ENCODE measurements around the gene OMP. TPM values are rescaled to one million over a fixed set of nuclear protein-coding genes. Genes with fewer than 3 reads are reported as not detected.

The OMP gene
- total RNA-seq, 1 experiment from 2014 or later, result not detected

DNA sequence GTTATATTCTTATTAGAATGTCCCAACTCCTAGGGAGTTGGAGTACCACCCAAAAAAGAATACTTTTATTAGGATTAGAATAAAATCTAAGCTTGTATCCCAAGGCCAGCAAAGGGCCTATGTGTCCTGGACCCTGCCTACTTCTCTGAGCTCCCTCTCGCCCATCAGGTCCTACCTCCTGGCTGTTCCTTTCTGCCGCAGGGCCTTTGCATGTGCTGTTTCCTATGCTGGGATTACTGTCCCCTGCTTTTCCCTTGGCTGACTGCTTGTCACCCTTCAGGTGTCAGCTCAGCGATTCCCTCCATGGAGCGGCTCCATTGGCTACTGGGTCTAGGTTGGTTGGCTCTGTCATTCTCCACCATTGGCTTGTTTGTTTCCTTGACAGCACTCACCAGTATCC is 38.8 kb downstream of the OMP start:
- H3K27ac Mint-ChIP-seq, result no peak overlapping the region
- H3K9me3 Mint-ChIP-seq, result no peaks in the 10 kb centered on the region
- TF ChIP-seq PRDM15 (CRISPR knock-in tag; IDR thresholded peaks at IDR 0.05), result no peak
- peak; percentile 61; the same call in 1 of the 2 replicates for TF ChIP-seq GTF2I (CRISPR knock-in tag; conservative IDR thresholded peaks at IDR 0.05)
- ATAC-seq (no peak), DNase-seq (ENCODE audit: low spot score) (no peak)
- no peaks in the 10 kb centered on the region for H3K36me3 Mint-ChIP-seq
- peaks cover 13% of the 10 kb centered on the region for H3K4me1 Mint-ChIP-seq
- ChIA-PET CTCF (interaction anchor here (0.8 to 3.7 kb wide), 6 partner anchors 9 to 50 kb away, joined by 3 to 44 read pairs (median 4); partner anchors contain the start of gene MYO7A), POLR2A (no interaction called here)
- H3K27me3 Mint-ChIP-seq (ENCODE audit: low read depth), result no peaks in the 10 kb centered on the region; the same call in 1 of the 2 replicates
- H3K4me3 Mint-ChIP-seq, result no peak overlapping the region

DNA sequence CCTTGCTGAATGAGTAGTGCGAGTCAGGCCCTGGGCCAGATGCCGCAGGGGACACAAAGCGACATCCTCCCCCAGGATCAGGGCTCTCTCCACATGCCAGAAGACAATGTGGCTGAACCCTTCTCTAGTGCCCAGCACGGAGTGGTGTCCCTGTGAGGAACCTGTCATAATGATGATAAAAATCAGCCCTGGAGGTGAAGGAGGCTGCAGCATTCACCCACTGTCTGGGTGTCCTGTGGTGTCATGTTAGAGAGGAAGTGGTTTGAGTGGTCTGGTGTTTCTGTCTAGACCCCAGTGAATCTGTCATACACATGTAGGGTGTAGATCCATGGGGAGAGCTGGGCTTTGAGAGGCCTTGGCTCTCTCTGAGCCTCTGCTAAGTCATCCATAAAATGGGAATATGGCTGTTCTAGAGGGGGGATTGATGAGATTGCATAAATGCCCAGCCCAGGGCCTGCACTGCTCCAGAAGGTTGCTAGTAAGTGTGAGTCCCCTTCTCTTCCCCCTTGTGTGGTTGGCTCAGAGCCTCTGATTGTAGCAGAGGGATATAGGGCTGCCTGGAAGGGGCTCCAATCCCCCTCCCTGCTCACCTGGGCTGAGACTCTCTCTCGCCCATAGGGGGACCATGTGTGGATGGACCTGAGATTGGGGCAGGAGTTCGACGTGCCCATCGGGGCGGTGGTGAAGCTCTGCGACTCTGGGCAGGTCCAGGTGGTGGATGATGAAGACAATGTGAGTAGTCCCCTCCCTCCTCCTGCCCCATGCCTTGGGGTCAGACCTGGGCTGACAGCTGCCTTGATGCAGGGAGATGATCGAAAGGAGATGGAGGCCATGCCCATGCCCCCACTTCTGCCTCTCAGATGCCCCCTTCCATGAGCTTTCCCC is 39.7 kb downstream of the OMP start:
- ChIA-PET CTCF (interaction anchor here (0.9 to 3.7 kb wide), 5 partner anchors 12 to 95 kb away, joined by 3 to 44 read pairs (median 4); partner anchors contain the start of gene MYO7A), POLR2A (no interaction called here)
- no peaks in the 10 kb centered on the region for H3K36me3 Mint-ChIP-seq
- no peak for TF ChIP-seq CREB1 (CRISPR knock-in tag; IDR thresholded peaks at IDR 0.05)
- no peak for TF ChIP-seq ZNF416 (CRISPR knock-in tag; IDR thresholded peaks at IDR 0.05)
- no peak for TF ChIP-seq ZMAT4 (CRISPR knock-in tag; IDR thresholded peaks at IDR 0.05)
- TF ChIP-seq, protein P1, sequence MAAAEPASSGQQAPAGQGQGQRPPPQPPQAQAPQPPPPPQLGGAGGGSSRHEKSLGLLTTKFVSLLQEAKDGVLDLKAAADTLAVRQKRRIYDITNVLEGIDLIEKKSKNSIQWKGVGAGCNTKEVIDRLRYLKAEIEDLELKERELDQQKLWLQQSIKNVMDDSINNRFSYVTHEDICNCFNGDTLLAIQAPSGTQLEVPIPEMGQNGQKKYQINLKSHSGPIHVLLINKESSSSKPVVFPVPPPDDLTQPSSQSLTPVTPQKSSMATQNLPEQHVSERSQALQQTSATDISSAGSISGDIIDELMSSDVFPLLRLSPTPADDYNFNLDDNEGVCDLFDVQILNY (CRISPR knock-in tag; IDR thresholded peaks at IDR 0.05), result no peak
- no peak for TF ChIP-seq AR (CRISPR knock-in tag; IDR thresholded peaks at IDR 0.05)
- TF ChIP-seq ZNF232 (CRISPR knock-in tag; IDR thresholded peaks at IDR 0.05), result no peak
- TF ChIP-seq, protein P2, sequence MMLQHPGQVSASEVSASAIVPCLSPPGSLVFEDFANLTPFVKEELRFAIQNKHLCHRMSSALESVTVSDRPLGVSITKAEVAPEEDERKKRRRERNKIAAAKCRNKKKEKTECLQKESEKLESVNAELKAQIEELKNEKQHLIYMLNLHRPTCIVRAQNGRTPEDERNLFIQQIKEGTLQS (CRISPR knock-in tag; conservative IDR thresholded peaks at IDR 0.05), result no peak
- TF ChIP-seq TP53 (CRISPR knock-in tag; IDR thresholded peaks at IDR 0.05), result no peak
- ATAC-seq (no peak), DNase-seq (ENCODE audit: low spot score) (no peak)
- peaks cover 4% of the 10 kb centered on the region; the same call in 1 of the 2 replicates for H3K27me3 Mint-ChIP-seq (ENCODE audit: low read depth)
- peaks cover 18% of the 10 kb centered on the region for H3K4me1 Mint-ChIP-seq
- H3K27ac Mint-ChIP-seq, result no peak overlapping the region
- H3K9me3 Mint-ChIP-seq, result no peaks in the 10 kb centered on the region
- no peak overlapping the region for H3K4me3 Mint-ChIP-seq

- H3K27ac Mint-ChIP-seq, result no peak overlapping the region
- ChIA-PET POLR2A (no interaction called here), CTCF (interaction anchor here (1.1 to 2.0 kb wide), 2 partner anchors 13 to 16 kb away, joined by 3 to 6 read pairs; partner anchors contain the start of gene MYO7A)
- peaks cover 7% of the 10 kb centered on the region for H3K27me3 Mint-ChIP-seq (ENCODE audit: low read depth)
- DNase-seq (ENCODE audit: low spot score), result no peak
- H3K9me3 Mint-ChIP-seq, result no peaks in the 10 kb centered on the region
- H3K36me3 Mint-ChIP-seq, result no peaks in the 10 kb centered on the region
- H3K4me1 Mint-ChIP-seq, result peaks cover 26% of the 10 kb centered on the region
- no peak for ATAC-seq
- H3K4me3 Mint-ChIP-seq, result no peak overlapping the region
- TF ChIP-seq HMGA2 (CRISPR knock-in tag; IDR thresholded peaks at IDR 0.05), result no peak
- TF ChIP-seq IRF2 (CRISPR knock-in tag; IDR thresholded peaks at IDR 0.05; ENCODE audit: borderline replicate concordance, low read depth), result no peak
- TF ChIP-seq TP53 (CRISPR knock-in tag; IDR thresholded peaks at IDR 0.05), result no peak
- no peak for TF ChIP-seq ZBTB43 (CRISPR knock-in tag; IDR thresholded peaks at IDR 0.05)
- TF ChIP-seq IRF1 (CRISPR knock-in tag; IDR thresholded peaks at IDR 0.05), result no peak
- no peak for TF ChIP-seq GRHL2 (CRISPR knock-in tag; IDR thresholded peaks at IDR 0.05; ENCODE audit: insufficient replicate concordance, severe bottlenecking)
- TF ChIP-seq RELA (CRISPR knock-in tag; IDR thresholded peaks at IDR 0.05; ENCODE audit: borderline replicate concordance), result no peak
- no peak for TF ChIP-seq ETV6 (CRISPR knock-in tag; IDR thresholded peaks at IDR 0.05)
Measured at GRCh38 chr11:77143405-77144020, 40.9 kb downstream of the OMP start.
